NCI-H1105 (cell line): Measurements from ENCODE around the gene TTC7B.
"Not testable (repeated sequence)": the region's sequence is repeated elsewhere in the genome, so short reads cannot be mapped to it uniquely, and the experiment has no call there.

Experiments
- DNase-seq: peaks from one replicate; lab custom pipeline; 2025; lab: John Stamatoyannopoulos, UW

The TTC7B gene

GRCh38 chr14:90830931-90831701, 14.9 kb upstream of the TTC7B start:
- DNase-seq: no peak

DNA sequence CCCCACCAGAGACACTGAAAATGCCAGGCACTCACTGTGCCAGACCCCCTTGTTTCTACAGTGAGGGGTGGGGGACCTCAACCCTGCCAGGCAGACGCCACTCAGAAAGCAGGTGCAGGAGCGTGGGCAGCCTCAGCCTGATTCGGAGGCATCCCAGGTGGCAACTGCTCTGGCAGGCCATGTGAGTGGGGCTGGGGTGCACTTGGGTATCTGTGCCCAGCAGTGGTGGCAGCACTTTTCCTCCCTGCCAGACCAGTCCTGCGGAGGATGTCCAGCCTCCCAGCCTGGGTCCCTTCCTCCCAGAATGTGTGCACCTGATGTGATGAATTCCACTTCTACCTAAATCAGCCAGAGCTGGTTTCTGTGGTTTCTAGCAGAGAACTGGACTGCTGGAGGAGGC, 13.4 kb upstream of the TTC7B start:
- no peak for DNase-seq

- DNase-seq: no peak
These were observed 12.6 kb upstream of the TTC7B start for GRCh38 chr14:90828642-90829487.

GRCh38 chr14:90827919-90828610, 11.8 kb upstream of the TTC7B start:
- DNase-seq: peak; percentile 88

- not testable (repeated sequence) for DNase-seq
These were observed 7.3 kb upstream of the TTC7B start for GRCh38 chr14:90823542-90823941.

DNA sequence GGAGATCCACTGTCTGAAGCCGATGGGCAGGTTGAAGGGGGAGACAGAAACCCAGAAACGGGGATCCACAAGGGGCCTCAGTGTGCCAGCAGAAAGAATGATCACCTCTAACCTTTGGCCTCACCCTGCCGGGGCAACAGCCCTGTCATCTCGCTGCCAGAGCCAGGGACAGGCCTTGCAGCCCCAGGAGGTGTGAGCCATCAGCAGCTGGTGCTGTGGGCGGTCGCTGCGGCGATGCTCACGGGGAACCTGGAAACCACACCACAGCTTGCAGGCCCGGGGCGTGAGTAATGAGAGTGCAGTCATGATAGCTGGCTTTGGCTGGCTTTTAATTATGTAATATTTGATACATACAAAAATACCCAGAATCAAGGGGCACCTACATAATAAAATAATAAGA, 4.7 kb upstream of the TTC7B start:
- no peak for DNase-seq

DNA sequence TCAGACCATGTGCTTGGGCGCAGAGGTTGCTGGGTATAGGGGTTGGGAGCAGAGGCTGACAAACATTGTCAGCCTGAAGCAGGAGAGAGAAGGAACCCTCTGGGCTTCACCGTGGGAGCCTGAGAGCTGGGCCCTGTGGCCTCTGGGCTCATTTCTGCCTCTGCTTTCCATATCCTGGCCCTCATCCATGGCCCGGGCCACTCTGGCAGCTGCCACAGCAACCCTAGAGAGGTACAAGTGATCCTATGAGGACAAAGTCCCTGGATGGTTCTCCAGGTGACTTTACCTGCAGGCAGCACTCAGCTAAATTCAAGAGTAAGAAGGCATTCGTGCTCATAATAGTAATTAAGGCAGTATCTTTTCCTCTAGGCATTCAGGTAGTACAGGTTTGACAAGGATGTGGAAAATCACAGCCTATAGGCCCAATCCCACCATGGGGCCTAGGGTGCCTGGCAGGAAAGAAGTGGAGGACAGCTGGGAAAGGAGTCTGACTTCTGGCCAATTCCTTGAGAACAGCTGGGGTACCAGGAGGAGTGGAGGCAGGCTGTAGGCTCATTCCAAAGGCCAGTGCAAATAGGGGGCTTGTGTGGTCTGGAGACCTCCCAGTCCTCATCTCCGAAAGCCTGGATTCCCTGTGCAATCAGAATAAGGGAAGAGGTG, 3.6 kb upstream of the TTC7B start:
- no peak for DNase-seq

- DNase-seq: no peak
These were observed 2.5 kb upstream of the TTC7B start for GRCh38 chr14:90818715-90819114.

GRCh38 chr14:90816681-90817436, 629 bp upstream of the TTC7B start:
- DNase-seq: no peak

DNA sequence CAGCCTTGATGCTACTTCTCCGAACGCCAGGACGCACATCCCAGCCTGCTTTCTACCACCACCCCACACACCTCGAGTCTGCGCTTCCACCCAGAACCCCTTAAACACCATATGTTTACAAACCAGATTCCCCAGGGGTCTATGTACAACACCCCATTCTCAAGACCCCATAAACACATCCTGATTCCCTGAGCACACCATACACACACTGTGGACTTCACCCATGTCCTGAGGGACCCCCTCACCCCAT, 733 bp downstream of the TTC7B start:
- no peak for DNase-seq

- DNase-seq: no peak
These were observed 1.2 kb downstream of the TTC7B start for GRCh38 chr14:90814806-90815571.

DNA sequence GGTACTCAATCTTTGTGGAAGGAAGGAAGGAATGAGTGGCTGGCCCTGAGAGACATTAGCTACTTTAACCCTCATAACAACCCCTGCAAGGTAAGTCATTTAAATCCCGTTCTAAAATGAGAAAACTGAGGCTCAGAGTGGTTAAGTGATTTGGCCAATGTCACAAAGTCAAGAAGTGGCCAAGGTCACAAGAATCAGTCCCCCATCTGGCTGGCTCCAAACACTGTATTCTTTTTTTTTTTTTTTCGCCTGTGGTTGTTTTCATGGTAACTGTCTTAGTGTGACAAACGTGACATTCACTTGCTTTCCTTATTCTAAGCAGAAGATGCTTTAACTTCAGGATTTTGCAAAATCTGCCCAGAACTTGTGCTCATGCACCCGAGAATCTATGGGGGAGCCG, 2.8 kb downstream of the TTC7B start:
- no peak for DNase-seq

- DNase-seq: no peak
These were observed 4.1 kb downstream of the TTC7B start for GRCh38 chr14:90812109-90812508.

DNA sequence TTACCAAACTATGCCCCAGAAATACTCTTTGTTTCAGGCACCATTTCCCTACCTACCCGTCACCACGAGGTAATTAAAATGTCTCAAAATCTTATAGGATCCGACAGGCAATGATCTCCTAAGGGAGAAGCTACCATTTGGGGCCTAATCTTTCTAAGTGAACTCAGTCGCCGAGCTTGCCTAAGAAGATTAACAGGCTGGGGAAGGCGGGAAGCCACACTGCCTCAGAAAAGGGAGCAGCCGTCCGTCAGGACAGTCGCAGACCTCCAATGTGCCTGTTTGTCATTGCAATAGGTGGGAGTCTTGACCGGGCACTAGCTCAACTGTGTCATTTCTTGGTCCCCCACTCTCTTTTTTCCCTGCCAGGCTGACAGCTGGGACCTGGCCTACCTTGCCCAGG, 4.6 kb downstream of the TTC7B start:
- no peak for DNase-seq

DNA sequence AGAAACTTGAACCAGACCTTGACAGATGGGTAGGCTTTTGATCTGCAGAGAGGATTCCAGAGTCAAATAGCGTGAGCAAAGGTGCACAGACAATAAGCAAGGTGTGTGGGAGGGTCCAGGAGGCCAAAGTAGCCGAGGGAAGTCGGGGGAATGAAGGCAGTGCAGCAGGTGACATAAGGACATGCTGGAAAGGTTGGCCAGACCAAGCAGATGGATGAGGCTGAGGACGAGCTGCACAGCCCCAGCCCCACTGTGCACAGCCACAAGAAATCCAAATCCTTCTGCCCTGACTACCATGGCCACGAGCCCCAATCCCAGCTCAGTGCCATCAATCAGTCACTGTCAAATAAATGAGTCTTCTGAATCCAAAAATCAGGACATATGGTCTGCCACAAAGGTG, 5.4 kb downstream of the TTC7B start:
- no peak for DNase-seq

DNA sequence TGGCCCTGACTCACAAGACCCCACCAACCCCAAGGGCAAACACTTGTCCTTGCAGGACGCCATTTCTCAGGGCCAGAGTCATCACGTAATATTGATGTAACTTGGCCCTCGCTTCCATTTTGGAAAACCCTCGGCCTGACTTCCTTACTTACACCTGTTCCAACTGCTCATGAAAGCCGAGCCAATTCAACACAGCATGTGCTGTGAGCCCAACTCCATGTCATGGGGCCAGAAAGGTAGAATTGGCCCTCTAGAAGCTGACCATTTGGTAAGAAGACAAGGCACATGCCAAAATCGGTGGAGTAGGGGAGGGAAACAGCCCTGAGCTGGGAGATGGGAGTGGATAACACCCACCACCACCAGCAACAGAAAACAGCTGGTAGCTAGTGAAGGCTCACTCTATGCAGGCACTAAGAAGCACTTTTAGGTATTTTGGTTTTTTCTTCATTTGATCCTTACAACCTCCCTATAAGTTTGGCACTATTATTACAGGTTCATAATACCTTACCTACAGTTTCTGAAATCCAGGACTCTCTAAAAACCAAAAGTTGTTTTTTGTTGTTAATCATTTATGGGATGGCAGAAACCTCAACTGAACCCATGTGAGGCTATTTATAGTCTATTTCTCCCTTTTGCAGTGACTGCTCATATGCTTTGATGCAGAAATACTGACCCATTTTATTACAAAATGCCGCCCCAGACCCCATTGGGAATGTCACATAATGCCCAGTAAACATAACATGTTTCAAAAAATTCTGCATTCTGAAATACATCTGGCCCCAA, 6.5 kb downstream of the TTC7B start:
- no peak for DNase-seq

GRCh38 chr14:90808759-90809529, 7.3 kb downstream of the TTC7B start:
- no peak for DNase-seq

- no peak for DNase-seq
These were observed 9.2 kb downstream of the TTC7B start for GRCh38 chr14:90807060-90807459.
